Activated T-helper 1 cell treated with anti-CD3 and anti-CD28 coated beads, Interleukin-12 subunit alpha, Interleukin-12 subunit beta, Interleukin-2, Interleukin-4 antibody, amounts not matched to agents 30 ng/mL and 10 ng/mL and 1 ng/mL, durations not matched to agents 14 hours and 24 hours and 36 hours (primary cell): ENCODE data around the gene REEP1. TPM values are rescaled to one million over a fixed set of nuclear protein-coding genes. Genes with fewer than 3 reads are reported as not detected.

Experiments used
- DNase-seq: peaks from one replicate; pipeline ENCODE4 v3.0.0; 2021; ENCODE audit warnings: low spot score
- H3K27ac Mint-ChIP-seq: one replicate; pipeline ENCODE4 v1.8.0; 2021; ENCODE audit warnings: mild to moderate bottlenecking, mixed read lengths
- H3K27me3 Mint-ChIP-seq: one replicate; pipeline ENCODE4 v1.8.0; 2022; ENCODE audit warnings: mild to moderate bottlenecking, moderate library complexity, mixed read lengths; ENCODE audit not compliant: insufficient read depth
- H3K36me3 Mint-ChIP-seq: one replicate; pipeline ENCODE4 v1.8.0; 2021; ENCODE audit warnings: low read depth, mixed read lengths
- H3K4me1 Mint-ChIP-seq: one replicate; pipeline ENCODE4 v1.8.0; 2021; ENCODE audit warnings: low read depth, mixed read lengths
- H3K4me3 Mint-ChIP-seq: one replicate; pipeline ENCODE4 v1.8.0; 2021; ENCODE audit warnings: mild to moderate bottlenecking, moderate library complexity, mixed read lengths
- H3K9me3 Mint-ChIP-seq: one replicate; pipeline ENCODE4 v1.8.0; 2021; ENCODE audit warnings: mixed read lengths
- intact Hi-C: fragments of 100-400 bp; cut with micrococcal nuclease; formaldehyde crosslinking; loops from one replicate; pipeline ENCODE4 v1.15.1; 2024
- total RNA-seq: library from RNA; stranded (reverse); gene quantifications from 2 replicates; pipeline ENCODE4 v1.2.3, GENCODE V29; 2022

Gene REEP1
- total RNA-seq, 1 donor from 2014 or later: 0.26 TPM

DNA sequence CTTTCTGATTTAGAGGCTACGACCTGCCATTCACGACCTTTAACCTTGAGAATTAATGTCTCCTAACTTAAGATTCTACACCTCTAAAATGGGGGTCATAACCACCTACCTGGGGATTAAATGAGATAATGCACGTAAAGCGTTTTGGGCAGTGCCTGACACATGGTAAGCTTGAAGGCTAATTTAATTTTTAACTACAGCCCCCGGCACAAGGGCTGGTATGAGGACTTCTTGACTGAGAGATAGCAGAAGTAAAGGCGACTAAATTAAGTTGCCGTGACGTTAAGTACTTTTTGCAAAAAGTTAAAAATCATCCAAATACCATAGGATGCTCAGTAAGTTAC is 137.6 kb downstream of the REEP1 start:
- no peak for DNase-seq
- H3K4me3 Mint-ChIP-seq: peak overlapping the region; percentile 97
- no peaks in the 10 kb centered on the region for H3K9me3 Mint-ChIP-seq
- intact Hi-C loops: loop anchor here (1.0 to 10.0 kb wide), 11 partner anchors 75 to 873 kb away; partner anchors contain the start of genes ELMOD3, POLR1A, RETSAT and RNF103
- H3K27me3 Mint-ChIP-seq: no peaks in the 10 kb centered on the region
- H3K4me1 Mint-ChIP-seq: peaks cover 37% of the 10 kb centered on the region
- H3K27ac Mint-ChIP-seq: peak overlapping the region; percentile 99
- H3K36me3 Mint-ChIP-seq: peaks cover 10% of the 10 kb centered on the region

- intact Hi-C loops: loop anchor here (1.0 to 10.0 kb wide), 11 partner anchors 90 to 869 kb away; partner anchors contain the start of genes CHMP3, ELMOD3, PTCD3 and RETSAT
- Mint-ChIP-seq H3K9me3 (no peaks in the 10 kb centered on the region), H3K36me3 (peaks cover 15% of the 10 kb centered on the region), H3K27me3 (no peaks in the 10 kb centered on the region), H3K4me1 (peaks cover 47% of the 10 kb centered on the region), H3K27ac (peak overlapping the region; percentile 93), H3K4me3 (peak overlapping the region; percentile 99)
- no peak for DNase-seq
These were observed 141.5 kb downstream of the REEP1 start for GRCh38 chr2:86195808-86196387.

GRCh38 chr2:86195055-86195807 is 142.2 kb downstream of the REEP1 start, which contains the start of gene IMMT:
Gene IMMT, minus strand, starts transcription at chr2:86195462. Its CDS starts 80 bp downstream, at chr2:86195382.
- Mint-ChIP-seq H3K36me3 (peaks cover 19% of the 10 kb centered on the region), H3K4me3 (peak within 1 kb of the TSS; percentile 99), H3K9me3 (no peaks in the 10 kb centered on the region), H3K27me3 (no peaks in the 10 kb centered on the region), H3K27ac (peak within 1 kb of the TSS; percentile 93), H3K4me1 (peaks cover 45% of the 10 kb centered on the region)
- intact Hi-C loops: loop anchor here (1.0 to 10.0 kb wide), 11 partner anchors 89 to 868 kb away; partner anchors contain the start of genes CHMP3, ELMOD3, PTCD3 and RETSAT
- DNase-seq: peak; percentile 93

DNA sequence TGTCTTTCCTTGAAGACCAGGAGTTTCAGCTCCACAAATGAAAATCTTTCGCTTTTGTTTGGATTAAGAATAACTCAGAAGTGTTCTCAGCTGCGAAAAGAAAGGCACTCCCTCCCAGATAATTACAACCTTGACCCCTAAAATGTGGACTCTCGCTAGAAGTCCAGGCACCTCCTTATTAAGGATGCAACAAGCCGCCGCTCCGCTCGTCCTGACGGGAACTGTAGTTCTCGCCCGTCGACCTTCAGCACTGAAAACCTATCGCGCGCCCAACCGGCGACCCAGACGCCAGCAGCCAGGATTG is 142.7 kb downstream of the REEP1 start:
- H3K36me3 Mint-ChIP-seq: peaks cover 24% of the 10 kb centered on the region
- peak overlapping the region; percentile 99 for H3K4me3 Mint-ChIP-seq
- no peaks in the 10 kb centered on the region for H3K27me3 Mint-ChIP-seq
- intact Hi-C loops: loop anchor here (1.0 to 10.0 kb wide), 12 partner anchors 9 to 867 kb away; partner anchors contain the start of genes CHMP3, ELMOD3, PTCD3 and RETSAT
- no peak for DNase-seq
- H3K4me1 Mint-ChIP-seq: peaks cover 48% of the 10 kb centered on the region
- H3K27ac Mint-ChIP-seq: peak overlapping the region; percentile 93
- no peaks in the 10 kb centered on the region for H3K9me3 Mint-ChIP-seq

DNA sequence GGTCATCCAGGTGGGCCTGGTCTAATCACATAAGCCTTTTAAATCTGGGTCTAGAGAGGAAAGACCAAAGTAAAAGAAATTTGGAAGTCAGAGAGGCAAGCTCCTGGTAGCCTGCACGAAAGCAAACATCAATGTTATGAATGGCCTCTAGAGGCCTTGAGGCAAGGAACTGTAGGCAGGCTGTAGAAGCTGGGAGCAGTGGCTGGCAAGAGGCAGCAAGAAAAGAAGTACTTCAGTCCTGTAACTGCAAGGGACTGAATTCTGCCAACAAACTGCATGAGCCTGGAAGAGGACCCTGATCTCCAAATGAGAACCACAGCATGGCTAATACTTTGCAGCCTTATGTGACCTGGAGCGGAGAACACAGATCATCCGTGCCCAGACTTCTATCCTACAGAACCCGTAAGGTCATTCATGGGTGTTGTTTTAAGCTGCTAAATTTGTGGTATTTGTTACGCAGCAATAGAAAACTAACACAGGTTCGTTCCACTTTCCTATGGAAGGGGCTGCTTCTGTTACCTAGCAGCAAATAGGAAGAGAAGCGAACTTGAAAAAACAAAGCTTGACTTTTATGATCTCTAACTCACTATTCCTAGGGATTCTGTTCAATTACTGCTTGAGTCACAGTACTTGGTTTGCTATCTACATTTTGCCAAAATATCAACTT is 143.4 kb downstream of the REEP1 start:
- H3K4me1 Mint-ChIP-seq: peaks cover 54% of the 10 kb centered on the region
- H3K36me3 Mint-ChIP-seq: peaks cover 25% of the 10 kb centered on the region
- H3K9me3 Mint-ChIP-seq: no peaks in the 10 kb centered on the region
- intact Hi-C loops: loop anchor here (1.0 to 10.0 kb wide), 4 partner anchors 9 to 839 kb away; partner anchors contain the start of genes ELMOD3, RETSAT, RNF103 and ST3GAL5
- H3K27ac Mint-ChIP-seq: no peak overlapping the region
- no peaks in the 10 kb centered on the region for H3K27me3 Mint-ChIP-seq
- no peak for DNase-seq
- peak overlapping the region; percentile 99 for H3K4me3 Mint-ChIP-seq

- Mint-ChIP-seq H3K27me3 (no peaks in the 10 kb centered on the region), H3K27ac (no peak overlapping the region), H3K4me3 (no peak overlapping the region), H3K9me3 (no peaks in the 10 kb centered on the region), H3K36me3 (peaks cover 36% of the 10 kb centered on the region), H3K4me1 (peaks cover 81% of the 10 kb centered on the region)
- DNase-seq: no peak
- intact Hi-C loops: loop anchor here (10.0 kb wide), 2 partner anchors 305 to 835 kb away; partner anchors contain the start of genes ELMOD3, RETSAT and ST3GAL5
These were observed 147.5 kb downstream of the REEP1 start for GRCh38 chr2:86189782-86190416.

DNA sequence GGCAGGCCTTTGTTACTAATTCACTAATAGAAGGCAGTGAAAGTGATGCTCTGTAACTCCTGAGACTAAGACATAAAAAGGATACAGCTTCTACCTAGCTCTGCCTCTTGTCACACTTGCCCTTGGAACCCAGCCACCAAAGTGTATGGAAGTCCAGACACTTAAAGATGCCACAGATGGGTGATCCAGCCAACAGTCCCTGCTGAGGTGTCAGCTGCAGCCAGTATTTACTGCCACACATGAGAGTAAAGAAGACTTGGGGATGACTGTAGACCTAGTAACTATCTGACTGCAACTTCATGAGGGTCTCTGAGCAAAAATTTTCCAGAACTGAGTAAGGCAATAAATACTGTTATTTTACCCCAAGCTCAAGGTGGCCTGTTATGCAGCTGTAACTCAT is 151.0 kb downstream of the REEP1 start:
- intact Hi-C loops: no loop called here
- H3K36me3 Mint-ChIP-seq: peaks cover 26% of the 10 kb centered on the region
- no peaks in the 10 kb centered on the region for H3K9me3 Mint-ChIP-seq
- peaks cover 75% of the 10 kb centered on the region for H3K4me1 Mint-ChIP-seq
- H3K4me3 Mint-ChIP-seq: peak overlapping the region; percentile 57
- H3K27me3 Mint-ChIP-seq: no peaks in the 10 kb centered on the region
- DNase-seq: no peak
- peak overlapping the region; percentile 92 for H3K27ac Mint-ChIP-seq

DNA sequence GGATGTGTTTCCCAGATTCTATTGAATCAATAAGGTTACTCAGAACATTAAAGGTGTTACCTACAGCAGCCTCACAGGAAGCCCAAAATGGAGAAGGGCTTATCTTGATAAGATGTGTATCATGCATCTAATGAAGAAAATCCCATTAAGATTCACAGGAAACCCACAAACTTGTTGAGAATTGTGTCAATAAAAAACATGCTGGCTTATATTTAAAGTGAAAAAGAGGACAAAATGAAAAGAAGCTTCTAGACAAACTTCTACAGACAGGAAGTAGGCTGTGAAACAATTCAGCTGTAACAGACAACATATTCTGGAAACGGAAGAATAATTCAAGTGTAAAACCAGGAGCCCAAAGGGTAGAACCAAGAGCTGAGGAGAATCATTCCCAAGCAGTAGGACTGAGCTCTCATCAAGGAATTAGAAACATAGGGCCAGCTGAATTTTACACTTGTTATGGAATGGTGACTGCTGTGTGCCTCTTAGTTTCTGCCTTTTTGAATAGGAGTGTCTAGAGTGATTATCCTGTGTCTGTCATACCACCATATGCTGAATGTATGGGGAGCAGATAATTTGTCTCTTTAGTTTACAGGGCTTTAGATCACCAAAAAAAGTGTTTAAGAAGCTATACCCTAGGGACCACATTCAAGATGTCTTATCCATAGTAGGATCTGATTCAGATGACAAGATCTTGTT is 151.8 kb downstream of the REEP1 start:
- Mint-ChIP-seq H3K36me3 (peaks cover 26% of the 10 kb centered on the region), H3K4me1 (peaks cover 75% of the 10 kb centered on the region), H3K4me3 (peak overlapping the region; percentile 57), H3K9me3 (no peaks in the 10 kb centered on the region), H3K27me3 (no peaks in the 10 kb centered on the region), H3K27ac (peak overlapping the region; percentile 92)
- intact Hi-C loops: loop anchor here (1.0 kb wide), 1 partner anchor 9 kb away; no protein-coding TSS in a partner anchor
- DNase-seq: no peak

DNA sequence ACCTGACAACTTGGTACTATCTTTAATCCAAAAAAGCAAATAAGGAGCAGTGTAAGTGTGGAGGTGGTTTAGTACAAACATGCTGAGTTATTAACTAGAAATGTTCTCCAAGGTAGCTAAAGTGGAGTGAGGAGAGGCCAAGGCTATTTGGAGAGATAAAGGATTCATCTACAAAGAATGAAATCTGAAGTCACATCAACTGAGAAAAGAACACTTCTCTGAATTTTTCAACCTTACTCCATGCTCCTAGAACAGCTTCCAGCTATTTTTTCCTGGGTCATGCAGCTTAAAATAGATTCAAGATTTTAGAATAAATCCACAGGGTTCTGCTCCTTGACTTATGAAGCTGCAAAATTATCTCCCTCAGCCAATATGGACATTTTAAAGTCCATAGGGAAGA is 160.8 kb downstream of the REEP1 start:
- no peaks in the 10 kb centered on the region for H3K9me3 Mint-ChIP-seq
- no peak for DNase-seq
- H3K4me3 Mint-ChIP-seq: no peak overlapping the region
- intact Hi-C loops: no loop called here
- peaks cover 41% of the 10 kb centered on the region for H3K36me3 Mint-ChIP-seq
- peaks cover 33% of the 10 kb centered on the region for H3K4me1 Mint-ChIP-seq
- peak overlapping the region; percentile 37 for H3K27ac Mint-ChIP-seq
- no peaks in the 10 kb centered on the region for H3K27me3 Mint-ChIP-seq

DNA sequence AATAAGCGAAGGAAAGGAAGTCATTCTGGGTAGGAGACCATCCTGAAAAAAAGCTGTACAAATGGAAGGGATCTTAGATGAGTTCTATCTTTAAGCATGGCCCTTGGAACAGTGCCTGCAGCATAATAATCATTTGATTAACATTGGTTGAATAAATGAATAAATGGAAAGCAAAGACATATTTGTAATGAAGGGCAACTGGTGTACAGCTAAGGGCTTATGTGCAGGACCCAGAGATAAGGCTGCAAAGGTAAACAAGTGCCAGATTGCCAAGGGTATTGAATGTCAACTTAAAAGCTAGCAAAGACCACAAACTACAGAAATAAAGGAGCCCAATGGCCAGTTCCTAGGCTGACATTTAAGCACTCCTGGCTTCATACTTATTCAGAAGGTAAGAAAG is 161.6 kb downstream of the REEP1 start:
- Mint-ChIP-seq H3K36me3 (peaks cover 47% of the 10 kb centered on the region), H3K27ac (no peak overlapping the region)

DNA sequence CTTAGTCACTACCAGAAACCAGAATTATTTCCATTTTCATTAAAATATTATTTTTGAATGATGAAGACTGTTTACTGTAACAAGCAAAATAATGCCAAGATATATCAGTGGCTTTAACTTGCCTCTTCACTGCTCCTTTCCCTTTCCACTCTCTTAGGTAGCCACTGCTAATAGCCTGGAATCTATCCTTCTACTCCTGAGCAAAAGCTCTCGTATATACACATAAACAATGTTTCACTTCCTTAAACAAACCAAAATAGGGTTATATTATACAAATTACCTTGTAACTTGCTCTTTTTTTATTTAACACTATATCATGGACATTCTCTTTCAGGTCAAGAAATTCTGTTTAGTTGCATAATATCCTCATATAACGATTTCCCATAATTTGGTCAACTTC is 163.0 kb downstream of the REEP1 start:
- H3K27ac Mint-ChIP-seq: peak overlapping the region; percentile 2
- no peaks in the 10 kb centered on the region for H3K9me3 Mint-ChIP-seq
- no peak for DNase-seq
- intact Hi-C loops: no loop called here
- no peaks in the 10 kb centered on the region for H3K27me3 Mint-ChIP-seq
- peaks cover 48% of the 10 kb centered on the region for H3K36me3 Mint-ChIP-seq
- no peak overlapping the region for H3K4me3 Mint-ChIP-seq
- H3K4me1 Mint-ChIP-seq: peaks cover 29% of the 10 kb centered on the region

More for the DNA sequence above, 161.6 kb downstream of the REEP1 start:
- DNase-seq: no peak
- Mint-ChIP-seq H3K4me1 (peaks cover 33% of the 10 kb centered on the region), H3K9me3 (no peaks in the 10 kb centered on the region), H3K4me3 (no peak overlapping the region), H3K27me3 (no peaks in the 10 kb centered on the region)
- intact Hi-C loops: no loop called here

DNA sequence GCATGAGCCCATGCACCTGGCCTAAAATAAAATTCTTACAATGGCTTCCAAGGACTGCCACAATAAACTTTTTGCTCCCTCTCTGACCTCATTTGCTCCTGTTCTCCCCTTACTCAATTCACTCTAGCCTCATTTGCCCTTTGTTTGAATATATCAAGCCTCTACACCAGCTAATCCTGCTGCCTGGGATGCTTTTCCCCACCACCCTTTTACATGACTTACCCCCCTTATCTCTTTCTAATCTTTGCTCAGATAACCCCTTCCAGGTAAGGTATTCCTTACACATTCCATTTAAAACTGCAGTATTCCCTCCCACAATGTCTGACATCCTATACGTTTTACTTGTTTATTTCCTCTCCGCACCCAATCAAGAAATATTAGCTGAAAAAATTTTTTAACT is 164.8 kb downstream of the REEP1 start:
- DNase-seq: no peak
- H3K36me3 Mint-ChIP-seq: peaks cover 55% of the 10 kb centered on the region
- H3K4me3 Mint-ChIP-seq: no peak overlapping the region
- no peaks in the 10 kb centered on the region for H3K9me3 Mint-ChIP-seq
- intact Hi-C loops: no loop called here
- no peaks in the 10 kb centered on the region for H3K27me3 Mint-ChIP-seq
- no peak overlapping the region for H3K27ac Mint-ChIP-seq
- H3K4me1 Mint-ChIP-seq: peaks cover 27% of the 10 kb centered on the region
